Stimulated activated naive B cell treated with anti-CD40 and anti-IgM and Interleukin-4, amounts not matched to agents 10 μg/mL and 1 μg/mL and 100 μg/mL, for 72 hours (primary cell): Measurements from ENCODE around the gene EPHA8.

ENCODE experiments used
- ATAC-seq, 2 donors: fragments of 150-1000 bp; cut with Tn5 transposase; replicated peaks; 2 replicates each; pipeline ENCODE4 v1.10.0; 2021; ENCODE audit warnings: moderate library complexity in 1 of 2
- DNase-seq: peaks from one replicate; pipeline ENCODE4 v3.0.0; 2021
- H3K27ac Mint-ChIP-seq: one replicate; pipeline ENCODE4 v1.8.0; 2022; ENCODE audit warnings: mild to moderate bottlenecking, mixed read lengths
- H3K27me3 Mint-ChIP-seq, 2 donors: one replicate each; pipeline ENCODE4 v1.8.0; 2022; ENCODE audit warnings: mixed read lengths in 2 of 2
- H3K36me3 Mint-ChIP-seq, 2 donors: one replicate each; pipeline ENCODE4 v1.8.0; 2022; ENCODE audit warnings: mixed read lengths in 2 of 2, mild to moderate bottlenecking in 1 of 2
- H3K4me1 Mint-ChIP-seq, 2 donors: one replicate each; pipeline ENCODE4 v1.8.0; 2022; ENCODE audit warnings: mixed read lengths in 2 of 2, mild to moderate bottlenecking in 1 of 2
- H3K4me3 Mint-ChIP-seq, 2 donors: one replicate each; pipeline ENCODE4 v1.8.0; 2022; ENCODE audit warnings: mild to moderate bottlenecking in 2 of 2, mixed read lengths in 2 of 2, moderate library complexity in 1 of 2
- H3K9me3 Mint-ChIP-seq, 2 donors: one replicate each; pipeline ENCODE4 v1.8.0; 2022; ENCODE audit warnings: mixed read lengths in 2 of 2, mild to moderate bottlenecking in 1 of 2

EPHA8 gene

DNA sequence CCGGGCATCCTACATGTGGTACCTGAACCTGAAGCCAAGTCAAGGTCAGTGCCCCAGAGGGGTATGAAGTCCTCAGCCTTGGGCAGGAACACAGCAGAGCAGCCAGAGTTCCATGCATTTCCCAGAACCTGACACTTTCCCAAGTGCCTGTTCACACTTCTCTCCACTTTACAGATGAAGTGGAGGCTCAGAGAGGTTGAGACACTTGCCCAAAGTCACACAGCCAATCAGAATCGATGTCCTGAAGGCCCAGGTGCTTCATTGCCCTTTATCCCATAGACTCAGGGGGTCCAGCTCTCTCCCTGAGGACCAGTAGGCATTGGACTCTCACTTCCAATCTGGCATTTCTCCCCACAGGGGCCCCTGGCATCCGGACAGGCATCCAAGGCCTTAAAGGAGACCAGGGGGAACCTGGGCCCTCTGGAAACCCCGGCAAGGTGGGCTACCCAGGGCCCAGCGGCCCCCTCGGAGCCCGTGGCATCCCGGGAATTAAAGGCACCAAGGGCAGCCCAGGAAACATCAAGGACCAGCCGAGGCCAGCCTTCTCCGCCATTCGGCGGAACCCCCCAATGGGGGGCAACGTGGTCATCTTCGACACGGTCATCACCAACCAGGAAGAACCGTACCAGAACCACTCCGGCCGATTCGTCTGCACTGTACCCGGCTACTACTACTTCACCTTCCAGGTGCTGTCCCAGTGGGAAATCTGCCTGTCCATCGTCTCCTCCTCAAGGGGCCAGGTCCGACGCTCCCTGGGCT, 75.4 kb downstream of the EPHA8 start:
- DNase-seq = no peak
- Mint-ChIP-seq H3K27ac (no peak overlapping the region), H3K9me3 (no peaks in the 10 kb centered on the region), H3K4me1 (peaks cover 5% of the 10 kb centered on the region in 2 donors), H3K27me3 (peaks cover 36 to 39% of the 10 kb centered on the region in 2 donors), H3K36me3 (no peaks in the 10 kb centered on the region), H3K4me3 (no peak overlapping the region)
- no peak for ATAC-seq

DNA sequence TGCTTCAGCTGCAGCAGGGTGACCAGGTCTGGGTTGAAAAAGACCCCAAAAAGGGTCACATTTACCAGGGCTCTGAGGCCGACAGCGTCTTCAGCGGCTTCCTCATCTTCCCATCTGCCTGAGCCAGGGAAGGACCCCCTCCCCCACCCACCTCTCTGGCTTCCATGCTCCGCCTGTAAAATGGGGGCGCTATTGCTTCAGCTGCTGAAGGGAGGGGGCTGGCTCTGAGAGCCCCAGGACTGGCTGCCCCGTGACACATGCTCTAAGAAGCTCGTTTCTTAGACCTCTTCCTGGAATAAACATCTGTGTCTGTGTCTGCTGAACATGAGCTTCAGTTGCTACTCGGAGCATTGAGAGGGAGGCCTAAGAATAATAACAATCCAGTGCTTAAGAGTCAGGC, 76.0 kb downstream of the EPHA8 start:
- no peaks in the 10 kb centered on the region for H3K9me3 Mint-ChIP-seq
- H3K27me3 Mint-ChIP-seq = peaks cover 34 to 36% of the 10 kb centered on the region in 2 donors
- peaks cover 5% of the 10 kb centered on the region in 2 donors for H3K4me1 Mint-ChIP-seq
- H3K4me3 Mint-ChIP-seq = no peak overlapping the region
- H3K27ac Mint-ChIP-seq = no peak overlapping the region
- DNase-seq (no peak), ATAC-seq (peak in 1 of 2 donors; percentile 26)
- H3K36me3 Mint-ChIP-seq = no peaks in the 10 kb centered on the region

DNA sequence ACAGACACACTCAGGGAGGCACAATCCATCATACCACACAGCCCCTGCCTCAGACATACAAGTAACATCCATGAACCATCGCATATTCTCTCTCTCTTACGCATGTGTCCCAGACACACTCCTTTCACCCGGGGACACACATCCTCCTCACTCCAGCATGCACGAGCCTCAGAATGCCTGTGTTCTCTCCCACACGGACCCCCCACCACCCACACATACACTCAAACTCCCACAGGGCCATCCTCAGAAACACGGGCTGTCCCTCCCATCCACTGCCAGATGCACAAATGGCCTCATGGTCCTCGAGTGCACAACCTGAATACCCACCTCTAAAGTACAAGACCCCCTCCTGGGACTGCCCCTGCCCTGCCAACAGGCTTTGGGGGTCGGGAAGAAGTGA, 78.0 kb downstream of the EPHA8 start:
- ATAC-seq (no peak), DNase-seq (no peak)
- Mint-ChIP-seq H3K4me3 (no peak overlapping the region), H3K27ac (no peak overlapping the region), H3K4me1 (peaks cover 3 to 4% of the 10 kb centered on the region in 2 donors), H3K27me3 (peaks cover 44 to 49% of the 10 kb centered on the region in 2 donors), H3K9me3 (no peaks in the 10 kb centered on the region), H3K36me3 (no peaks in the 10 kb centered on the region)

DNA sequence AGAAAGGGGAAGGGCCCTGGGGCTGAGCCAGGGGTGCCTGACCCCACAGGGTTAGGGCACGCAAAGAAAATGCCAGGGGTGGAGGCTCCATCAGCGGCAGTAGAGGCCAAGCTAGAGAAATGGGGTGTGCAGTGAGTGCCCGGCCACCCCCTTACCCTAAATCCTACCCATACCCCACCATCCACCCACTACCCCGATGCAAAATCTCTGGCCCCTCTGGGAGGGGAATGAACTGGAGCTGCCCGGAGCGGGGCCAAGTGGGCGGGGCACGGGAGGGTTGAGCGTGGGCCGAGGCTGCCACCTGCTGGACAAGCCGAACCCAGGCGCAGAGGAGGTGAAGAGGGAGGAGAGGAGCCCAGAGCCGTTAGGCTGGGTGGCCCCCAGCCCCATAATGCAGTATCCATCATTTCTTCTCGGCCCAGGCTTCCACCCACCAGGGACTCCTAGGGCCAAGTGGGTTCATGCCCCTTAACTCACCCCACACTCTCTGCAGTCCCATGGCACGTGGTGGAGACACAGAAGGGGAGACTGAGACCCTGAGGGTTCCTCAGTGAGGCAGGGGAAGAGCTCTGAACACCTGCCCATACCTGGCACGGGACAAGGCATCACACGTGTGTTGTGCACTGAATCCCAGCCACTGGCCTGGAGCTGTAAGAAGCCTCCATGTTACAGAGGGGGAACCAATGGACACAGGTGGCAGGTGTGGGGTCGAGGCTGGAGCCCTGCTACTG, 78.8 kb downstream of the EPHA8 start:
- Mint-ChIP-seq H3K27ac (no peak overlapping the region), H3K4me3 (no peak overlapping the region), H3K9me3 (no peaks in the 10 kb centered on the region), H3K27me3 (peaks cover 39 to 46% of the 10 kb centered on the region in 2 donors), H3K4me1 (peaks cover 0 to 1% of the 10 kb centered on the region in 2 donors), H3K36me3 (no peaks in the 10 kb centered on the region)
- peak; percentile 56 for DNase-seq
- peak; percentile 86 to 92 for ATAC-seq

DNA sequence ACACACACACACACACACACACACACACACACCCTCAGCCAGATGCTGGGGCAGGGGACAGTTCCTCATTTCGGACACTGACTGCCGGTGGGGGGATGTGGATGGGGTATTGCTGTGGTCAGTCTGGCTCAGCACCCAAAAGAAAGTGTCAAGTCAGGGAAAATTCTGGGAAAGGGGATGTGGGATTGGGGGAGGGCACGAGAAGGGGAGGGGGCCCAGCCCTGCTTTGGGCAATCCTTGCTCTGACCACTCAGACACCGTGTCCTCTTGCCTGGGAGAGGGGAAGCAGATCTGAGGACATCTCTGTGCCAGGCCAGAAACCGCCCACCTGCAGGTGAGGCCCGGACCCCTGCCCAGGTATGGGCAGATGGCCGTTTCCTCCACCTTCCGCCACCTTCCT, 80.1 kb downstream of the EPHA8 start, which contains the start of gene C1QC:
C1QC (plus strand) TSS at position 253 of the 400 bp plus-strand sequence. CDS start 391 bp downstream, outside the sequence.
- H3K4me1 Mint-ChIP-seq = peaks cover 0 to 1% of the 10 kb centered on the region in 2 donors
- H3K4me3 Mint-ChIP-seq = no peak within 1 kb of the TSS
- H3K9me3 Mint-ChIP-seq = no peaks in the 10 kb centered on the region
- no peak for DNase-seq
- ATAC-seq = no peak
- no peak within 1 kb of the TSS for H3K27ac Mint-ChIP-seq
- H3K27me3 Mint-ChIP-seq = peaks cover 36 to 51% of the 10 kb centered on the region in 2 donors
- no peaks in the 10 kb centered on the region for H3K36me3 Mint-ChIP-seq

DNA sequence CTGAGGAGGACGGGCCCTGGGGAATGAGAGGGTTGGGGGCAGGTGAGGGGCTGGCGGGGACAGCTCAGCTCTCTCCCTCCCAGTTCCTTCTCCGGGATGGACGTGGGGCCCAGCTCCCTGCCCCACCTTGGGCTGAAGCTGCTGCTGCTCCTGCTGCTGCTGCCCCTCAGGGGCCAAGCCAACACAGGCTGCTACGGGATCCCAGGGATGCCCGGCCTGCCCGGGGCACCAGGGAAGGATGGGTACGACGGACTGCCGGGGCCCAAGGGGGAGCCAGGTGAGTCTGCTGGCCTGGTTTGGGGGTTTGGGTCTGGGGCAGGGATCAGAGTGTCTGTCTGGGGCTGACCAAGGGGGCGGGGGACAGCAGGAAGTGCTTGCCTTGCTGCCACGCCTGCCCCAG, 80.6 kb downstream of the EPHA8 start:
- Mint-ChIP-seq H3K9me3 (no peaks in the 10 kb centered on the region), H3K36me3 (no peaks in the 10 kb centered on the region), H3K27me3 (peaks cover 36 to 48% of the 10 kb centered on the region in 2 donors), H3K4me1 (peaks cover 0 to 1% of the 10 kb centered on the region in 2 donors), H3K4me3 (no peak overlapping the region), H3K27ac (no peak overlapping the region)
- DNase-seq = no peak
- ATAC-seq = no peak

DNA sequence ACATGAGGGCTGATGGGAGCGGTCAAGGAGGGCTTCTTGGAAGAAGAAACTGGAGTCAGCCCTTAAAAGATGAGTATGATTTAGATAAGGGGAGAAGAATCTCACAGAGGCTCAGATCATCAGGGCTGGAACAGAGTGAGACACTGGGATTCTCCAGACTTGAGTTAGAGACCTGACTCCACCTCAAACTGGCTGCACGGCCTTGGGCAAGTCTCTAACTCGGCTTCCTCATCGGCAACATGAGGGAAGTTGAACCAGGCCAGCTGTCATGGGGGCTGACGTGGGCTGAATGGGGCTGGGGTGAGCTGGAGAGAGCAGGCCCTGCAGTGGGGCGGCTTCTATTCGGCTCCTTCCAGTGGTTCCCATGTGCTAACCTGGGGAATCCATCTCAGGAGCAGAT, 82.6 kb downstream of the EPHA8 start:
- Mint-ChIP-seq H3K36me3 (no peaks in the 10 kb centered on the region), H3K4me1 (no peaks in the 10 kb centered on the region), H3K4me3 (no peak overlapping the region), H3K27me3 (peaks cover 31 to 44% of the 10 kb centered on the region in 2 donors), H3K27ac (no peak overlapping the region), H3K9me3 (peaks cover 0 to 1% of the 10 kb centered on the region in 2 donors)
- no peak for ATAC-seq
- DNase-seq = no peak

DNA sequence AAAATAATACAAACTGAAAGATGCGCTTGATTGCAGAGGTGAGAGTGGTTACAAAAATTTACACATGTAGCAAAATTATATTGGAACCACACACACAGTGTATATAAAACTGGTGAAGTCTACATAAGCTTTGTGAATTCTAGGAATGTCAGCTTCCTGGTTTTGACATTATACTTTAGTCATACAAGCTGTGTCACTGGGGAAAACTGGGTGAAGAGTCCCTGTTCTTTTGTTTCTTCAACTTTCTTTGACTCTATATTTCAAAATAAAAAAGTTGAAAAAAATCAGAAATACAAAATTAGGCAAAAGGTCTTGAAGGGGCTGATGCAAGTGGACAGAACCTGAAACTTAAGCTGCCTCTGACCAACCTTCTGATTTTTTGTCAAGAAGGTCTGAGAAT, 83.1 kb downstream of the EPHA8 start:
- no peak for DNase-seq
- no peak overlapping the region for H3K4me3 Mint-ChIP-seq
- H3K27me3 Mint-ChIP-seq = peaks cover 26 to 39% of the 10 kb centered on the region in 2 donors
- no peaks in the 10 kb centered on the region for H3K36me3 Mint-ChIP-seq
- H3K4me1 Mint-ChIP-seq = no peaks in the 10 kb centered on the region
- no peak overlapping the region for H3K27ac Mint-ChIP-seq
- peaks cover 0 to 1% of the 10 kb centered on the region in 2 donors for H3K9me3 Mint-ChIP-seq
- ATAC-seq = no peak

DNA sequence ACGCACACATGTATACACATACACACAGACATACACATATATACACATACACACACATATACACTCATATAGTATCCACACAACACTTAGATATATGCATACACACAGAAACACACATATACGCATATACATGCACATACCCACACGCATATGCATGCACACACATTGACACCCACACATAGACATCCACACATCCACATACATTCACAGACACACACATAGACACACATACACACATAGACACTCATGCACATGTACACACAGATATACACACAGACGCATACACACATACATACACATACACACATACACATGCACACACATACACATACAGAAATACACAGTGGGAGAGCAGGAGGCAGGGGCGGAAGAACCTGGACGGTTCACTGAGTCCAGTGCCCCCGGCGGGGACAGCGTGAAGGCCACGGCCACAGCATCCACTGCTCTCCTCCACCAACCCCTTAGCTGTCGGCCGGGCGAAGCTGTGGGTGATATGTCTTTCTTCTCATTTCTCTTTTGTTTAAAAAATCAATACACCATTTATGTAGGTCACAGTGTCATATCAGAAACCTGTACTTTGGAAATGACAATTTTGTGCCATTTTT, 86.9 kb downstream of the EPHA8 start:
- no peaks in the 10 kb centered on the region for H3K36me3 Mint-ChIP-seq
- DNase-seq (no peak), ATAC-seq (no peak)
- H3K4me3 Mint-ChIP-seq = no peak overlapping the region
- H3K9me3 Mint-ChIP-seq = peaks cover 0 to 1% of the 10 kb centered on the region in 2 donors
- no peak overlapping the region for H3K27ac Mint-ChIP-seq
- peaks cover 14 to 28% of the 10 kb centered on the region in 2 donors for H3K27me3 Mint-ChIP-seq
- H3K4me1 Mint-ChIP-seq = no peaks in the 10 kb centered on the region

DNA sequence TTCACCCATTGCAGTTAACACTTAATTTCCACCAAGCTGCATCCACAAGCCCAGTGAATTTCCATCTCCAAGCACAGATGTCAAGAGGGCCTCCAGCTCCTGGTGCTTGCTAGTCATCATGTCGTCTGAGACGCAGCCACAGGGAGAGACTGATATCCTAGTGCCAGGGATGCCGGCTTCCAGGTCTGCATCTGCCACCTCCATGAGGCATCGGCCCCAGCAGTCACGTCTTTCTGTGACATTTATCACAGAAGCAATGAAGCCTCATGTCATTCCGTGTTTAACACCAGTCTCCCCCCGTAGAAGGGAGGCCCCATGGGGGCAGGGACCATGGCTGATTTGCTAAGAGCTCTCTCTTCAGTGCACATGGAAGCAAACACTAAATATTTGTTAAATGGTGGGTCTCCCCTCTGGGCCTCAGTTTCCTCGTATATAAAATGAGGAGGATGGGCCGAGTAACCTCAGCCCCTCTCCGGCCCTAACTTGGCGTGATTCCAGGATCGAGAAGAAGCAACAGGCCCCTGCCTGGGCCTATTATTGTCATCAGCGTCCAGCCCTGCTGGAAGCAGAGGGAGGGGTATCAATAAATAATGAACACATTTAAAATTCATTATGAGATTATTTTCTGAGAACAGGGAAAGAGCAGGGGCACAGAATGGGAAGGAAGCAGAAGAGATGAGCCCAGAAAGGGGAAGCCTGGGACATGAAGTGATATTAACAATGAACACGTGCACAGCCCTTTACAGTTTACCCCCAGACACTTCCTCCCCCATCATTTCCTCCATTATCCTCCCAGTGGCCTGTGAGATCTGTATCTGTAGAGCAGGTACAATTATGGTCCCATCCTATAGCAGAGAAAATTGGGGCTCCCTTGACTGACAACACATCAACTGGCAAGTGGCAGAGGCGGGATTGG, 88.9 kb downstream of the EPHA8 start:
- peaks cover 0 to 1% of the 10 kb centered on the region in 2 donors for H3K9me3 Mint-ChIP-seq
- H3K27ac Mint-ChIP-seq = no peak overlapping the region
- H3K4me3 Mint-ChIP-seq = no peak overlapping the region
- DNase-seq = no peak
- no peaks in the 10 kb centered on the region for H3K4me1 Mint-ChIP-seq
- H3K36me3 Mint-ChIP-seq = no peaks in the 10 kb centered on the region
- no peak for ATAC-seq
- peaks cover 9 to 20% of the 10 kb centered on the region in 2 donors for H3K27me3 Mint-ChIP-seq

DNA sequence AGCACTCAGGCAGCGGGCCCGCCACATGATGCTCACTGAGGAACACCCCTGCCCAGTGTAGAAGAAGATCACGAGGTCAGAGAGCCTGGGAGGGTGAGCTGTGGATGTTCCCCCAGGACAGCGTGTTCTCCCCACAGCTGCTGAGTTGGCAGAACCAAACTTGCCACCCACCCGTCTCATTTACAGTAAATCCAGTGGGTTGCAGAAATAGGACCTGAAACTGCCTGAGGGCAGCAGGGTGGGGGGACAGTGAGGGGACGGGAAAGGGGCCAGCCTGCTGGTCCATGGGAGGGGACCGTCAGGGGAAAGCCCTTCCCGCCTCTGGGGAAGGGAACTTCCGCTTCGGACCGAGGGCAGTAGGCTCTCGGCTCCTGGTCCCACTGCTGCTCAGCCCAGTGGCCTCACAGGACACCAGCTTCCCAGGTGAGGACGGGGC, 89.6 kb downstream of the EPHA8 start, which contains the start of gene C1QB:
C1QB (plus strand) TSS at position 356 of the 436 bp plus-strand sequence. CDS start 6,227 bp downstream, outside the sequence.
- no peak within 1 kb of the TSS for H3K27ac Mint-ChIP-seq
- no peak for ATAC-seq
- H3K4me3 Mint-ChIP-seq = no peak within 1 kb of the TSS
- H3K27me3 Mint-ChIP-seq = peaks cover 9 to 21% of the 10 kb centered on the region in 2 donors
- no peaks in the 10 kb centered on the region for H3K36me3 Mint-ChIP-seq
- peaks cover 0 to 1% of the 10 kb centered on the region in 2 donors for H3K9me3 Mint-ChIP-seq
- no peak for DNase-seq
- H3K4me1 Mint-ChIP-seq = no peaks in the 10 kb centered on the region
